Measurements from ENCODE around the gene TMX1. TPM values are rescaled to one million over a fixed set of nuclear protein-coding genes. Genes with fewer than 3 reads are reported as not detected.
A peak's percentile ranks its signal among the peaks of the same experiment; 100 is the strongest.

TMX1 gene
- total and polyA plus RNA-seq, 2 of the 8 experiments (the other 6 are each of a cell fraction or from before 2014, with no cell fraction given) = 26.6 to 84.0 TPM

GRCh38 chr14:51283402-51284085, 43.5 kb downstream of the TMX1 start:
- no peak overlapping the region for H2BK20ac ChIP-seq (ENCODE audit: low read length)
- H3K14ac ChIP-seq (ENCODE audit: insufficient read length) = no peak overlapping the region
- no peak for TF ChIP-seq SIRT6 (IDR thresholded peaks at IDR 0.05; ENCODE audit: low read length)
- TF ChIP-seq ZNF274 (IDR thresholded peaks at IDR 0.05; ENCODE audit: borderline replicate concordance, extremely low read depth, low read length) = no peak
- TF ChIP-seq ATF2 (IDR thresholded peaks at IDR 0.05; ENCODE audit: low read length) = no peak
- TF ChIP-seq FOSL1 (IDR thresholded peaks at IDR 0.05; ENCODE audit: insufficient read depth, low read depth, low read length) = no peak
- TF ChIP-seq BRCA1 (IDR thresholded peaks at IDR 0.05; ENCODE audit: low read depth, low read length) = no peak
- peak; percentile 81 to 82 for TF ChIP-seq RAD21 (IDR thresholded peaks at IDR 0.05 in 1 of 2, conservative IDR thresholded peaks at IDR 0.05 in 1 of 2; ENCODE audit: low read depth in 2 of 2, low read length in 2 of 2)
- peak in 2 of 3 experiments; percentile 72 to 76; a peak in 2 of 4 replicates for TF ChIP-seq CTCF (IDR thresholded peaks at IDR 0.05; ENCODE audit: control extremely low read depth in 1 of 3, insufficient read depth in 1 of 3, low read depth in 1 of 3, low read length in 3 of 3)
- H2BK120ac ChIP-seq (replicated peaks; ENCODE audit: low read depth, low read length) = no peak overlapping the region
- no peak overlapping the region for H3K4me3 ChIP-seq (ENCODE audit: extremely low read depth in 1 of 4, insufficient read depth in 2 of 4, low read depth in 3 of 4, low read length in 4 of 4)
- H4K5ac ChIP-seq (ENCODE audit: insufficient read length, low read depth, low read length) = no peak overlapping the region
- peaks cover 2% of the 10 kb centered on the region; the same call in 1 of the 2 replicates for H3K79me1 ChIP-seq (ENCODE audit: low read depth, low read length)
- H4K8ac ChIP-seq (ENCODE audit: extremely low read depth, insufficient read depth, low read length) = no peak overlapping the region
- H3K27me3 ChIP-seq (replicated peaks in 1 of 4; ENCODE audit: control insufficient read depth in 3 of 4, extremely low read depth in 1 of 4, insufficient read depth in 3 of 4, low read length in 3 of 4) = no peaks in the 10 kb centered on the region
- H2AK5ac ChIP-seq (ENCODE audit: low read depth, low read length) = no peak overlapping the region
- 72% methylated on average over 8 of the region's 8 CpGs; no CpG with 5 or more reads in 1 of the 2 experiments for WGBS, 2 experiments (ENCODE audit: extremely low coverage in 1 of 2, insufficient coverage in 1 of 2, insufficient read length in 1 of 2, insufficient replicate concordance in 2 of 2, low coverage in 1 of 2, low lambda C conversion rate in 2 of 2, missing lambda C conversion rate in 1 of 2)
- ChIA-PET CTCF (ENCODE audit: partially characterized antibody) (interaction anchor here (0.6 to 10.2 kb wide), 49 partner anchors 9 to 846 kb away, joined by 3 to 144 read pairs (median 4); no protein-coding TSS in a partner anchor), POLR2A (ENCODE audit: partially characterized antibody) (interaction anchor here (0.9 kb wide), 1 partner anchor 9 kb away, joined by 3 read pairs; no protein-coding TSS in a partner anchor)
- no peaks in the 10 kb centered on the region for H3K23me2 ChIP-seq (ENCODE audit: low read depth, low read length)
- no peak overlapping the region for H2BK5ac ChIP-seq (ENCODE audit: low read depth, low read length)
- H3K23ac ChIP-seq (ENCODE audit: insufficient read length) = no peak overlapping the region
- no peak overlapping the region for H3K56ac ChIP-seq (replicated peaks; ENCODE audit: insufficient read length, low read depth, low read length)
- FAIRE-seq = peak; percentile 86
- no peak overlapping the region for H4K91ac ChIP-seq (replicated peaks; ENCODE audit: insufficient read length, low read length)
- peaks cover 0 to 8% (median 2%) of the 10 kb centered on the region in 4 experiments; a peak in 3 of 8 replicates for H3K36me3 ChIP-seq (ENCODE audit: control insufficient read depth in 2 of 4, insufficient read depth in 4 of 4, low read length in 3 of 4)
- no peak overlapping the region for H3K9ac ChIP-seq (replicated peaks in 1 of 4; ENCODE audit: extremely low read depth in 1 of 4, low read depth in 3 of 4, low read length in 3 of 4)
- no peak overlapping the region for H3K4me2 ChIP-seq (ENCODE audit: insufficient read depth in 1 of 2, low read depth in 2 of 2, low read length in 2 of 2)
- DNase-seq (ENCODE audit: low read depth in 1 of 2, low spot score in 2 of 2) = no peak
- no peaks in the 10 kb centered on the region for H3K9me3 ChIP-seq (ENCODE audit: insufficient read depth in 2 of 2, low read depth in 1 of 2, low read length in 1 of 2)
- no peak overlapping the region for H3K27ac ChIP-seq (ENCODE audit: low read depth, low read length)
- no peak overlapping the region for H3K4ac ChIP-seq (replicated peaks; ENCODE audit: insufficient read length, low read depth, low read length)
- no peaks in the 10 kb centered on the region for H3K4me1 ChIP-seq (replicated peaks in 1 of 4; ENCODE audit: control insufficient read depth in 3 of 4, insufficient read depth in 4 of 4, low read length in 3 of 4)
- no peaks in the 10 kb centered on the region for H3K79me2 ChIP-seq (ENCODE audit: control insufficient read depth in 1 of 2, insufficient read depth in 2 of 2, low read length in 2 of 2)
- H2BK12ac ChIP-seq (ENCODE audit: low read depth, low read length) = no peak overlapping the region
- no peak overlapping the region for H2BK15ac ChIP-seq (ENCODE audit: low read length)
- no peak overlapping the region for H2AFZ ChIP-seq (ENCODE audit: low read length)
- H4K20me1 ChIP-seq (replicated peaks in 1 of 2; ENCODE audit: control insufficient read depth in 1 of 2, insufficient read depth in 2 of 2, low read length in 2 of 2) = no peaks in the 10 kb centered on the region
- no peak overlapping the region for H3K18ac ChIP-seq (ENCODE audit: extremely low read depth, low read length)

Measured in H1 (cell line).